ENCODE data around the gene MRS2.
"Not testable (repeated sequence)": the region's sequence is repeated elsewhere in the genome, so short reads cannot be mapped to it uniquely, and the experiment has no call there.

MRS2 gene

GRCh38 chr6:24402697-24403500 lies at the start of gene MRS2:
MRS2 (plus strand) TSS chr6:24402936; CDS start chr6:24403047, 111 bp downstream.
- DNase-seq (ENCODE audit: low read depth in 2 of 2) = peak; percentile 60 to 65

GRCh38 chr6:24353861-24354260 lies 48.9 kb upstream of the MRS2 start:
- no peak for DNase-seq (ENCODE audit: low read depth in 2 of 2)

DNA sequence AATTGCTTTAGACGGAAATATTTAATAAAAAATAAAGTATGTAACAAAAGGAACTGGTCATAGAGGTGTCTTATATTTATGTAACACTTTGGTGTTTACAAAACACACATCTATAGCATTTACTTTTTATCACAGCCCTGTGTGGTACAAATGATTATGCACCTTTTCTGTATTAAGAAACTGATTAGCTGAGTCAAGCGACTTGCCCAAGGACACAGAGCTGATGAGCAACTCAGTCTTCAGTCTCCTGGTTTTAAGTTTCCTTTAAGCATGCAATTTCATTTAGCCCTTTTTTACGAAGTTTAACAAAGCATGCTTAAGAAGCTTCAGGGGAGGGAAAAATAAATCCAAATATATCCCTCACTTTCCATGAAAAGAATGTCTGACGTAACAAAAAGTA lies 47.3 kb upstream of the MRS2 start:
- DNase-seq (ENCODE audit: low read depth in 2 of 2) = no peak

GRCh38 chr6:24356310-24356973 lies 46.3 kb upstream of the MRS2 start:
- no peak for DNase-seq (ENCODE audit: low read depth in 2 of 2)

DNA sequence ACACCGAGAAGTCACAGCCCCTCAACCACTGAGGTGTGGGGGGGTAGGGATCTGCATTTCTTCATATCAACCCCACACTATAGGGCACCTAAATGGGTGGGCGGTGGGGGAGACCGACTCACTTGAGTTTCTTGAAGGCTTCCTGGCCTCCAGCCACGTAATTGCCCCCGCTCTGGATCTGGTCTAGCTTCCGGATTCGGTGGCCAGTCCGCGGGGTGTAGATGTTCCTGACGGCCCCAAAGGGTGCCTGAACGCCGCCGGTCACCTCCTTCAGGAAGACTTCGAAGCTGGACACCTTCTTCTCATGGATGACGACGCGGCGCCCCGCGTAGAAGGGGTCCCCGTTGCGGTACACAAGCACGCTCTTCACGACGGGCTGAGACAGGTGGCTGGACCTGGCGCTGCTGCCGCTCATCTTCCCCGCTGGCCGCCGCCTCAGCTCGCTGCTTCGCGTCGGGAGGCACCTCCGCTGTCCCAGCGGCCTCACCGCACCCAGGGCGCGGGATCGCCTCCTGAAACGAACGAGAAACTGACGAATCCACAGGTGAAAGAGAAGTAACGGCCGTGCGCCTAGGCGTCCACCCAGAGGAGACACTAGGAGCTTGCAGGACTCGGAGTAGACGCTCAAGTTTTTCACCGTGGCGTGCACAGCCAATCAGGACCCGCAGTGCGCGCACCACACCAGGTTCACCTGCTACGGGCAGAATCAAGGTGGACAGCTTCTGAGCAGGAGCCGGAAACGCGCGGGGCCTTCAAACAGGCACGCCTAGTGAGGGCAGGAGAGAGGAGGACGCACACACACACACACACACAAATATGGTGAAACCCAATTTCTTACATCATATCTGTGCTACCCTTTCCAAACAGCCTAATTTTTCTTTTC lies 45.2 kb upstream of the MRS2 start, which contains the start of gene DCDC2:
Gene DCDC2, minus strand, starts transcription at position 724 of the 883 bp plus-strand sequence. Its CDS starts 309 bp downstream, at position 415.
- DNase-seq (ENCODE audit: low read depth in 2 of 2) = no peak

DNA sequence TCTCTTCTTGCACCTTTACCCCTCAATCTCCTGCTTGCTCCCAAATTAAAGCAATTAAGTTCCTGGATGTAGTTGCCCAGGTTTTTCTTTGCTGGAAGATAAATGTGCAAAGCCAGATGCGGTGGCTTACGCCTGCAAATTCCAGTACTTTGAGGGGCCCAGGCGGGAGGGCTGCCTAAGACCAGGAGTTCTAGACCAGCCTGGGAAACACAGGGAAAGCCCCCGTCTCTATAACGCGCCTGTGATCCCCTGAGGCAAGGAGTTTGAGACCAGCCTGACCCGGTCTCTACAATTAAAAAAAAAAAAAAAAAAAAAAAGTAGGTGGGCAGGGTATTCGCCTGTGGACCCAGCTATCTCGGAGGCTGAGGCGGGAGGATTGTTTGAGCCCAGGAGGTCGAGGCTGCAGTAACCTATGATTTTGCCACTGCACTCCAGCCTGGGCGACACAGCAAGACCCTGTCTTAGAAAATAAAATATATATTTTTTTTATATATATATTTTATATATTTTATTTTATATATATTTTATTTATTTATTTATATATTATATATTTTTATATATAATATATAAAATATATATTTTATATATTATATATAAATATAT lies 44.4 kb upstream of the MRS2 start:
- no peak for DNase-seq (ENCODE audit: low read depth in 2 of 2)

GRCh38 chr6:24359640-24360454 lies 42.9 kb upstream of the MRS2 start:
- peak; percentile 65 to 82 for DNase-seq (ENCODE audit: low read depth in 2 of 2)

GRCh38 chr6:24362363-24362762 lies 40.4 kb upstream of the MRS2 start:
- DNase-seq (ENCODE audit: low read depth in 2 of 2) = not testable (repeated sequence)

DNA sequence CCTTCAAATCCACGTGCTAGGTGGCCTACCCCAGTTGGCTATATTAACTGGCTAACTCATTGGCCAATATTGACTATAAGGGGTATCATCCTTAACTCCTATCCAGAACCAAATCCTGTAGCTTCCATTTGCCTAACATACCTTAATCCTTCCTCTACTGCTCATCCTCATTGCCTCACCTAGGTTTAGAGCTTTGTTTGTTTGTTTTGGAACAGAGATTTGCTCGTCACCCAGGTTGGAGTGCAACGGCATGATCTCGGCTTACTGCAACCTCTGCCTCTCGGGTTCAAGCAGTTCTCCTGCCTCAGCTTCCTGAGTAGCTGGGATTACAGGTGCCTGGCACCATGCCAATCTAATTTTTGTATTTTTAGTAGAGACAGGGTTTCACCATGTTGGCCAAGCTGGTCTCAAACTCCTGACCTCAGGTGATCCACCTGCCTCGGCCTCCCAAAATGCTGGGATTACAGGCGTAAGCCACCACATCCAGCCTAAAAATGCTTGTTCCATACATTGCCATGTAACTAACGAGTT lies 37.6 kb upstream of the MRS2 start:
- not testable (repeated sequence) for DNase-seq (ENCODE audit: low read depth in 2 of 2)

GRCh38 chr6:24374612-24375011 lies 28.1 kb upstream of the MRS2 start:
- no peak for DNase-seq (ENCODE audit: low read depth in 2 of 2)

- no peak for DNase-seq (ENCODE audit: low read depth in 2 of 2)
Measured at GRCh38 chr6:24376871-24377270, 25.9 kb upstream of the MRS2 start.

DNA sequence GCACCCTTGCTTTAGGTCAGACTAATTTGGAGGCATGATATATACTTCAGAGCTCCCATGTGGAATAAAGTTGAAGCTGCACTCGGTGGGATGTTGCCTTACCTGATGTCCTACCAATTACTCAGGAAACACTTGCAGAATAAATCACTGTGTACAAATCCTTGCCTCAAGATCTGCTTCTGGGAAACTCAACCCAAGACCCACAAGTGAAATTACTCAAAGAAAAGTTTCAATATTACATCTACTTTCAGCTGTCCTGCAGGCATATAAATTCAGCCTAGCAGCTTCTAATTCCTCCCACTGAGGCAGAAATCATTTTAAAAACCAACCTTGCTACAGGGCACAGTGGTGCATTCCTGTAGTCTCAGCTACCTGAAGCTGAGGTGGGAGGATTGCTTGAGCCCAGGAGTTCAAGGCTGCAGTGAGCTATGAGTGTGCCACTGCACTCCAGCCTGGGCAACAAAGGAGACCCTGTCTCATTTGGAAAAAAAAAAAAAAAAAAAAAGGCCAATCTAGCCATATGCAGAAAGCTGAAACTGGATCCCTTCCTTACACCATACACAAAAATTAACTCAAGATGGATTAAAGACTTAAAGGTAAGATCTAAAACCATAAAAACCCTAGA lies 24.2 kb upstream of the MRS2 start:
- DNase-seq (ENCODE audit: low read depth in 2 of 2) = no peak

DNA sequence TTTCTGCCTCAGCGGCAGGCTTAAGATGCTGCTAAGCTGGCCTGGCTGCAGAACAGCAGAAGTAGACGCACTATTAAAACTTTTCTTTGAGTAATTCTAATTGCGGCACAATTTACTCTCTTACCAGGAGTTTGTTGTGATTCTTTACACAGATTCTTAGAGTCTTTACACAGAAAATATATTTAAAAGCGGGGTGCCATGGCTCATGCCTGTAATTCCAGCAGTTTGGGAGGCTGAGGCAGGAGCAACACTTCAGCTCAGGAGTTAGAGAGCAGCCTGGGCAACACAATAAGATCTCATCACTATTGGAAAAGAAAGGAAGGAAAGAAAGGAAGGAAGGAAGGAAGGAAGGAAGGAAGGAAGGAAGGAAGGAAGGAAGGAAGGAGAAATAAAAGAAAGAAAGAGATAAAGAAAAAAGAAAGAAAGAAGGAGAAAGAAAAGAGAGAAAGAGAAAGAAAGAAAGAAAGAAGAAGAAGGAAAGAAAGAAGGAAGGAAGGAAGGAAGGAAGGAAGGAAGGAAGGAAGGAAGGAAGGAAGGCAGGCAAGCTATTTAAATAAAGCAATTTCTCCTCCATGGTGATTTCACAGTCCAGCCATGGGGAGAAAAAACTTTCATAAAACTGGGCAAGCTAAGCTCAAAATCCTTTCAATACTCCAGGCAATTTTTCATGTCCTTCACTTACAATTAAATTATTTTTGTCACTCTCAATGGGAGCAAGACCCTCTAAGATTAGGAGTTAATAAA lies 21.1 kb upstream of the MRS2 start:
- DNase-seq (ENCODE audit: low read depth in 2 of 2) = no peak

DNA sequence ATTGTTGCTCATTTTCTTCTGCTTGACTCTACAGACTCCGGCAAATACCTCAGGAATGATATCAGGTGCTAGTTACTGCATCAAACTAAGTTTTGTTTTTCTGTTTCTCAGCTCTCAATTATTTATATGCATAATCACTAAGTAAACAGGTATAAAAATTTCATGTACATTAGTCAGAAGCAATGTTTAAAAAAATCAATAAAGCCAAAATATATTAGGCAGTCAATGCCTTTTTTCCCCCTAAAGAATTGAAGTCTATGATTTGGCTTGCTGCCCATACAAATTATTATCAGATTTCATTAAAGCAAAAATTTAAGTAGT lies 20.6 kb upstream of the MRS2 start:
- no peak for DNase-seq (ENCODE audit: low read depth in 2 of 2)

GRCh38 chr6:24382891-24383494 lies 19.7 kb upstream of the MRS2 start:
- DNase-seq (ENCODE audit: low read depth in 2 of 2) = not testable (repeated sequence)

DNA sequence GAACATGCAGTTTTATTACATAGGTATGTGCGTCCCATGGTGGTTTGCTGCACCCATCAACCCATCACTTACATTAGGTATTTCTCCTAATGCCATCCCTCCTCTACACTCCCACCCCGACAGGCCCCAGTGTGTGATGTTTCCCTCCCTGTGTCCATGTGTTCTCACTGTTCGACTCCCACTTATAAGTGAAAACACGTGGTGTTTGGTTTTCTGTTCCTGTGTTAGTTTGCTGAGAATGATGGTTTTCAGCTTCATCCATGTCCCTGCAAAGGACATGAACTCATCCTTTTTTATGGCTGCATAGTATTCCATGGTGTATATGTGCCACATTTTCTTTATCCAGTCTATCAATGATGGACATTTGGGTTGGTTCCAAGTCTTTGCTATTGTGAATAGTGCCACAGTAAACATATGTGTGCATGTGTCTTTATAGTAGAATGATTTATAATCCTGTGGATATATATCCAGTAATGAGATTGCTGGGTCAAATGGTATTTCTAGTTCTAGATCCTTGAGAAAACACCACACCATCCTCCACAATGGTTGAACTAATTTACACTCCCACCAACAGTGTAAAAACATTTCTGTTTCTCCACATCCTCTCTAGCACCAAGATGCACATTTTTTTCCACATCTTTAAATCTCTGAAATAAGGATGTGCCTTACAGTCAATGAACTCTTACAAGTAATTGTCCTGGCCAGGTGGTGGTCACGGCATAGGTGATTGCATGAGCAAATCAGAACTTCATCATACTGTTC lies 18.2 kb upstream of the MRS2 start:
- DNase-seq (ENCODE audit: low read depth in 2 of 2) = not testable (repeated sequence)

DNA sequence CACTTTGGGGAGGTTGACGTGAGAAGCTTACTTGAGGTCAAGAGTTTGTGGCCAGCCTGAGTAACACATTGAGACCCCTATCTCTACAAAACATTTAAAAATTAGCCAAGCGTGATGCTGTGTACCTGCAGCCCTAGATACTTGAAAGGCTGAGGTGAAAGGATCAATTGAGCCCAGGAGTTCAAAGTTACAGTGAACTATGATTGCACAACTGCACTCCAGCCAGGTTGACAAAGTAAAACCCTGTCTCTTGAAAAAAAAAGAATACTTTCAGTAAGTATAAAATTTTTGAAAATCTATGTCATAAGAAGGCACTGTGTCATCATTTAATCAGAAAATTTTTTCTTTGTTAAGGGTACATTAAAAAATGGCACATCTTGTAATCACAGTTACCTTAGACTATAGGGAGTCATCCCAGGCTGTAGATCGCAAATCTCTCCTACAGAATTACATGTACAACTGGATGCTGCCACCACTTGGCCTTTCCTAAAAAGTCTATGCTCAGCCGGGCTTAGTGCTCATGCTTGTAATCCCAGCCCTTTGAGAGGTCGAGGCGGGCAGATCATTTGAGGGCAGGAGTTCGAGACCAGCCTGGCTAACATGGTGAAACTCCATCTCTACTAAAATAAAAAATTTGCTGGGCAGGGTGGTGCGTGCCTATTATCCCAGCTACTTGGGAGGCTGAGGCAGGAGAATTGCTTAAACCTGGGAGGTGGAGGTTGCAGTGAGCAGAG lies 17.0 kb upstream of the MRS2 start:
- no peak for DNase-seq (ENCODE audit: low read depth in 2 of 2)

GRCh38 chr6:24387818-24388217 lies 14.9 kb upstream of the MRS2 start:
- no peak for DNase-seq (ENCODE audit: low read depth in 2 of 2)

Data from stimulated activated CD4-positive, alpha-beta T cell treated with anti-CD3 and anti-CD28 coated beads, Interleukin-12 subunit alpha, Interleukin-12 subunit beta, amount 100 ng/mL, for 24 hours (primary cell).